ENCODE results near the gene KAT6B.

DNA sequence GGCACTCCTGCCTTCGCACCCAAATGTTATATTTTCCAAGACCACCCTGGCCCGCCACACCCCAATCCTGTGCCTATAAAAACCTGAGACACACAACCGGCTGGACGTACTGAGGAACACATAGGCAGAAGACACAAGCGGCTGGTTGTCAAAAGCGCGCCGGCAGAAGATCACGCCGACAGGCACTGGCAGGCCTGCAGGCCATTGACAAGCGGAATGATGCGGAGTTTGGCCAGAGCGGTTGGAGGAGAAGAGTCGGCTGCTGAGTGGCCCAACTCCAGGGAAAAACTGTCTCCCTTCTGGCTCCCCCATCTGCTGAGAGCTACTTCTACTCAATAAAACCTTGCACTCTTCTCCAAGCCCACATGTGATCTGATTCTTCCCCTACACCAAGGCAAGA, 245.4 kb downstream of the KAT6B start:
- TF ChIP-seq POLR2A (IDR thresholded peaks at IDR 0.05) (no peak), POLR2AphosphoS5 (IDR thresholded peaks at IDR 0.05) (no peak), EP300 (IDR thresholded peaks at IDR 0.05) (no peak)
- TF ChIP-seq, protein P1, sequence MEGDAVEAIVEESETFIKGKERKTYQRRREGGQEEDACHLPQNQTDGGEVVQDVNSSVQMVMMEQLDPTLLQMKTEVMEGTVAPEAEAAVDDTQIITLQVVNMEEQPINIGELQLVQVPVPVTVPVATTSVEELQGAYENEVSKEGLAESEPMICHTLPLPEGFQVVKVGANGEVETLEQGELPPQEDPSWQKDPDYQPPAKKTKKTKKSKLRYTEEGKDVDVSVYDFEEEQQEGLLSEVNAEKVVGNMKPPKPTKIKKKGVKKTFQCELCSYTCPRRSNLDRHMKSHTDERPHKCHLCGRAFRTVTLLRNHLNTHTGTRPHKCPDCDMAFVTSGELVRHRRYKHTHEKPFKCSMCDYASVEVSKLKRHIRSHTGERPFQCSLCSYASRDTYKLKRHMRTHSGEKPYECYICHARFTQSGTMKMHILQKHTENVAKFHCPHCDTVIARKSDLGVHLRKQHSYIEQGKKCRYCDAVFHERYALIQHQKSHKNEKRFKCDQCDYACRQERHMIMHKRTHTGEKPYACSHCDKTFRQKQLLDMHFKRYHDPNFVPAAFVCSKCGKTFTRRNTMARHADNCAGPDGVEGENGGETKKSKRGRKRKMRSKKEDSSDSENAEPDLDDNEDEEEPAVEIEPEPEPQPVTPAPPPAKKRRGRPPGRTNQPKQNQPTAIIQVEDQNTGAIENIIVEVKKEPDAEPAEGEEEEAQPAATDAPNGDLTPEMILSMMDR (IDR thresholded peaks at IDR 0.05): no peak
